Measurements from ENCODE around the gene PEAR1. TPM values are rescaled to one million over a fixed set of nuclear protein-coding genes. Genes with fewer than 3 reads are reported as not detected.

Gene PEAR1
- total RNA-seq, 1 donor from 2014 or later = 9.9 TPM

Other genes with a start within 250 kb of the PEAR1 start
- gene NES, start 216.3 kb upstream of the PEAR1 start, total RNA-seq = 26.1 TPM
- gene CRABP2, start 188.1 kb upstream of the PEAR1 start, total RNA-seq = 3.5 TPM
- 48.0 TPM for gene METTL25B, start 165.2 kb upstream of the PEAR1 start, total RNA-seq
- gene ISG20L2, start 165.0 kb upstream of the PEAR1 start, total RNA-seq = 24.1 TPM
- gene MRPL24, start 152.6 kb upstream of the PEAR1 start, total RNA-seq = 63.7 TPM
- 170 TPM for gene HDGF, start 142.0 kb upstream of the PEAR1 start, total RNA-seq
- gene PRCC, start 126.2 kb upstream of the PEAR1 start, total RNA-seq = 57.8 TPM
- gene SH2D2A, start 76.9 kb upstream of the PEAR1 start, total RNA-seq = 5.4 TPM
- 0.58 TPM for gene INSRR, start 34.6 kb upstream of the PEAR1 start, total RNA-seq
- gene NTRK1, start 32.9 kb upstream of the PEAR1 start, total RNA-seq = 3.3 TPM
- gene LRRC71, start 26.9 kb downstream of the PEAR1 start, total RNA-seq = 0.23 TPM
- 40.5 TPM for gene ARHGEF11, start 152.0 kb downstream of the PEAR1 start, total RNA-seq
- gene ETV3L, start 206.1 kb downstream of the PEAR1 start, total RNA-seq = not detected
- 27.0 TPM for gene ETV3, start 244.7 kb downstream of the PEAR1 start, total RNA-seq